ENCODE results near the gene TP53BP1.

GRCh38 chr15:43403616-43404015 lies 89.3 kb downstream of the TP53BP1 start:
- TF ChIP-seq TAF1 (IDR thresholded peaks at IDR 0.05; ENCODE audit: borderline replicate concordance, low read depth, low read length) (no peak), POLR2AphosphoS5 (IDR thresholded peaks at IDR 0.05; ENCODE audit: low read depth, low read length) (no peak), POLR2A (IDR thresholded peaks at IDR 0.05; ENCODE audit: low read depth, low read length) (no peak)
